Common myeloid progenitor, CD34-positive (primary cell): ENCODE measurements around the gene RCAN2.

Experiments
- CTCF ChIA-PET: fragments of 350-600 bp; sonication (Branson Sonifier 250); formaldehyde crosslinking; loops from one replicate; lab custom pipeline; 2021; ENCODE audit warnings: antibody characterized with exemption; lab: Charles Lee
- POLR2A ChIA-PET: fragments of 350-600 bp; sonication (Branson Sonifier 250); formaldehyde crosslinking; loops from one replicate; lab custom pipeline; 2021; ENCODE audit warnings: antibody characterized with exemption; lab: Charles Lee
- DNase-seq, 3 donors: peaks; one replicate each; pipeline versions ENCODE4 v3.0.0 to v3.0.0-alpha.2; 2013
- H3K27ac ChIP-seq, 2 experiments: 1 replicate in 1 of 2; 2 replicates in 1 of 2; pipeline ENCODE4 v1.7.0; 2013; ENCODE audit warnings: inconsistent platforms in 2 of 2, low read length in 2 of 2, mild to moderate bottlenecking in 2 of 2, low read depth in 1 of 2, moderate library complexity in 1 of 2; ENCODE audit not compliant: severe bottlenecking in 2 of 2, insufficient read depth in 1 of 2, poor library complexity in 1 of 2
- H3K27me3 ChIP-seq, 5 experiments: replicated peaks in 2 of 5; 1 replicate in 3 of 5; 2 replicates in 2 of 5; pipeline versions ENCODE4 v1.6.1 to v1.7.0; 2013; ENCODE audit warnings: low read length in 4 of 5, mild to moderate bottlenecking in 2 of 5, moderate library complexity in 2 of 5, inconsistent platforms in 1 of 5; ENCODE audit not compliant: insufficient read depth in 5 of 5, control insufficient read depth in 4 of 5
- H3K36me3 ChIP-seq, 4 experiments: 1 replicate in 2 of 4; 2 replicates in 2 of 4; pipeline versions ENCODE4 v1.6.1 to v1.7.0; 2013; ENCODE audit warnings: low read length in 3 of 4, control low read depth in 1 of 4, mild to moderate bottlenecking in 1 of 4; ENCODE audit not compliant: control insufficient read depth in 4 of 4, insufficient read depth in 4 of 4
- H3K4me1 ChIP-seq, 4 experiments: 1 replicate in 3 of 4; 2 replicates in 1 of 4; pipeline versions ENCODE4 v1.6.1 to v1.7.1; 2013; ENCODE audit warnings: low read length in 3 of 4, mild to moderate bottlenecking in 3 of 4, control low read depth in 1 of 4, inconsistent platforms in 1 of 4, moderate library complexity in 1 of 4; ENCODE audit not compliant: control insufficient read depth in 4 of 4, insufficient read depth in 4 of 4; ENCODE audit errors: control extremely low read depth in 1 of 4
- H3K4me3 ChIP-seq, 7 experiments: 1 replicate in 4 of 7; 2 replicates in 3 of 7; pipeline versions ENCODE4 v1.5.1 to v1.7.0; 2013; ENCODE audit warnings: mild to moderate bottlenecking in 7 of 7, low read length in 6 of 7, moderate library complexity in 6 of 7, inconsistent platforms in 2 of 7, low read depth in 2 of 7, control low read depth in 1 of 7; ENCODE audit not compliant: insufficient read depth in 4 of 7, control insufficient read depth in 1 of 7; ENCODE audit errors: extremely low read depth in 1 of 7
- H3K9me3 ChIP-seq, 5 experiments: 1 replicate in 4 of 5; 2 replicates in 1 of 5; pipeline versions ENCODE4 v1.6.1 to v1.7.1; 2013; ENCODE audit warnings: low read length in 4 of 5, mild to moderate bottlenecking in 2 of 5, inconsistent platforms in 1 of 5, low read depth in 1 of 5, moderate library complexity in 1 of 5; ENCODE audit not compliant: control insufficient read depth in 4 of 5, insufficient read depth in 2 of 5; ENCODE audit errors: control extremely low read depth in 1 of 5
- WGBS: methylation state at CpG from one replicate; pipeline ENCODE4 v1.1.5; 2013; ENCODE audit not compliant: insufficient coverage; 5-methylcytosine and 5-hydroxymethylcytosine counted together

RCAN2 gene

DNA sequence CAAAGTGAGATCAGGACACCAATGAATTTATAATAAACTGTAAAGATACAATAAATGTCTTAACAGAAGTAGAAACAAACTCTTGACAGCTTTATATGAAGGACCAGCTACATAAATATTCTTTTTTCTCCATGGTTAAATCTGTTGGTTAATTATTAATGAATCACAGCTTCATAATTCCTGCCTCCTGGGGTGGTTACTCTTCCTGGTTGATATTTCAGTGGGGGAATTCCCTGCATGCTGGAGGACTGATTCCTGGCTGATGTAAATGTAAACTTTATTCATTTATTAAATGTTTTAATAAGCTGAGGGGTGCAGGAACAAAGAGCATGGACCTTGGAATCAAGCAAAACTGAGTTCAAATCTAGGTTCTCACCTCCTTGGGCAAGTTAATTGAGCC lies 16.2 kb upstream of the RCAN2 start:
- Histone ChIP-seq H3K4me3 (no peak overlapping the region), H3K36me3 (no peaks in the 10 kb centered on the region), H3K27me3 (no peaks in the 10 kb centered on the region), H3K27ac (no peak overlapping the region), H3K9me3 (no peaks in the 10 kb centered on the region), H3K4me1 (no peaks in the 10 kb centered on the region)
- POLR2A ChIA-PET, result no interaction called here
- CTCF ChIA-PET, result no interaction called here
- DNase-seq, result no peak

DNA sequence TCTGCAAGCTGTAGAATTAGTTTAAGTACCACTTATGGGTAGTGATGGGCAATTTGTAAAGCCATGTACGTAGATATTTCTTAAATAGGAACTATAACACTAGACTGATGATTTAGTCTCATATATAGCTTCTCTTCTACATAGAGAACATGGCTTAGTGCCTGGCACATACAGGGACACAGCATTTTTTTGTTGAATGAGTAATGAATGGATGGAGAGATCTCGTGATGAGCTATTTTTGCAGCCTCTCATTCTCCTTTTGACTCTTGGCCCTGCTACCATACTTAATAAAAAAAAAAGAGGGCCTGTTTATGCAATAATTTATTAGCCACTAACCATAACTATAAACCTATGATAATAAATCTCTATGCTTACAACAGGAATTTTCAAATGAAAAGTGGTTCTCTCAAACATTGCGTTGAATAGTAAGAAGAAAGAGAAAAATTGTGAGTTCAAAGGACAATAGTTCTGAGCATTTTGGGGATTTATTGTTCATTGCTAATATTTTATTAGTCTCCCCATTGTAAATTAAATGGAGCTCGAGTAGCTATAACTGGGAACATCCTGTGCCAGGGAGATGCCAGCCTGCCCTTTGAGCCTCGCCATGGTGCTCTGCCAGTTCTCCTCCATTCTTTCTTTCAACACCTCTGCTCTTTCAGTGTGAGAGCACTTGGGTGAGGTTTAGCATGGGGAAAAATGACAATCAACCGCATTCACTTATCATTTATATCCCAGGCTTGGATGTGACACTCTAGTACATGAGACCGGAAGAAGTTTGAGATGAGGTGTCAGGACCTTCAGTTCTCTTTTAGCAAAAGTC lies 14.7 kb upstream of the RCAN2 start:
- ChIA-PET CTCF (no interaction called here), POLR2A (no interaction called here)
- 100% methylated on average over 3 of the region's 7 CpGs for WGBS
- Histone ChIP-seq H3K4me3 (no peak overlapping the region), H3K4me1 (no peaks in the 10 kb centered on the region), H3K9me3 (no peaks in the 10 kb centered on the region), H3K36me3 (no peaks in the 10 kb centered on the region), H3K27ac (no peak overlapping the region), H3K27me3 (no peaks in the 10 kb centered on the region)
- no peak for DNase-seq

- H3K36me3 ChIP-seq, result no peaks in the 10 kb centered on the region
- POLR2A ChIA-PET, result no interaction called here
- CTCF ChIA-PET, result no interaction called here
- H3K27ac ChIP-seq, result no peak overlapping the region
- H3K27me3 ChIP-seq, result no peaks in the 10 kb centered on the region
- no peak for DNase-seq
- no peak overlapping the region for H3K4me3 ChIP-seq
- no peaks in the 10 kb centered on the region for H3K4me1 ChIP-seq
- no peaks in the 10 kb centered on the region for H3K9me3 ChIP-seq
Observed at GRCh38 chr6:46504242-46504641, 13.0 kb upstream of the RCAN2 start.

DNA sequence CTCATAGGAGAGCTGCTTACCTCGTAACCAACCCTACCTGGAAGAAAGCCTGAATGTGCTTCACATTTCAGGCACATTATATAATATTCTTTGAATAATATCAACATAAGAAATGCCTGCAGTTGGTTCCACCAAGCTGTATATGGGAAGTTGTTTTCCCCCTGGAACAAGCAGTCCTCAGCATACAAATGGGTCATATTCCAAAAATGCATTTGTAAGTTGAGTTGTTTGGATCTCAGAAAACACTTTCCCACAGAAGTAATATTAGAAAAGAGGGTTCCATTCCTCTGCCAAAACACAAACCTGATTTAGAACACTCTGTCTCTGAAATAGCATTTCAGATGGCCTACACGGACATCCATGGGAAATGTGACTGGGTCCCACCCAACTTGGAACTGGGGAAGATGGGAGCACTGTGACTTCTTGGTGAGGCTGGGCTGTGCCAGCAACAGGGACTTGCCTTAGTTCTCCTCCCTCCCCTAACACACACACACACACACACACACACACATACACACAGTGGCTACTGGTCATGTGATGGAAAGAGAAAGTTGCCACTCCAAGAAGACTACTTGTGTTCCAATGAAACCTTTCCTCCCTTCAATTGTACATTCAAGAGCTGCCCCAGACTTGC lies 11.4 kb upstream of the RCAN2 start:
- Histone ChIP-seq H3K27ac (no peak overlapping the region), H3K9me3 (no peaks in the 10 kb centered on the region), H3K4me1 (no peaks in the 10 kb centered on the region), H3K27me3 (no peaks in the 10 kb centered on the region), H3K36me3 (no peaks in the 10 kb centered on the region), H3K4me3 (no peak overlapping the region)
- no CpG with 5 or more reads among the region's 2 CpGs for WGBS
- POLR2A ChIA-PET, result no interaction called here
- no peak for DNase-seq
- CTCF ChIA-PET, result interaction anchor here (1.2 to 2.3 kb wide), 2 partner anchors 9 to 52 kb away, joined by 3 to 9 read pairs; no protein-coding TSS in a partner anchor

DNA sequence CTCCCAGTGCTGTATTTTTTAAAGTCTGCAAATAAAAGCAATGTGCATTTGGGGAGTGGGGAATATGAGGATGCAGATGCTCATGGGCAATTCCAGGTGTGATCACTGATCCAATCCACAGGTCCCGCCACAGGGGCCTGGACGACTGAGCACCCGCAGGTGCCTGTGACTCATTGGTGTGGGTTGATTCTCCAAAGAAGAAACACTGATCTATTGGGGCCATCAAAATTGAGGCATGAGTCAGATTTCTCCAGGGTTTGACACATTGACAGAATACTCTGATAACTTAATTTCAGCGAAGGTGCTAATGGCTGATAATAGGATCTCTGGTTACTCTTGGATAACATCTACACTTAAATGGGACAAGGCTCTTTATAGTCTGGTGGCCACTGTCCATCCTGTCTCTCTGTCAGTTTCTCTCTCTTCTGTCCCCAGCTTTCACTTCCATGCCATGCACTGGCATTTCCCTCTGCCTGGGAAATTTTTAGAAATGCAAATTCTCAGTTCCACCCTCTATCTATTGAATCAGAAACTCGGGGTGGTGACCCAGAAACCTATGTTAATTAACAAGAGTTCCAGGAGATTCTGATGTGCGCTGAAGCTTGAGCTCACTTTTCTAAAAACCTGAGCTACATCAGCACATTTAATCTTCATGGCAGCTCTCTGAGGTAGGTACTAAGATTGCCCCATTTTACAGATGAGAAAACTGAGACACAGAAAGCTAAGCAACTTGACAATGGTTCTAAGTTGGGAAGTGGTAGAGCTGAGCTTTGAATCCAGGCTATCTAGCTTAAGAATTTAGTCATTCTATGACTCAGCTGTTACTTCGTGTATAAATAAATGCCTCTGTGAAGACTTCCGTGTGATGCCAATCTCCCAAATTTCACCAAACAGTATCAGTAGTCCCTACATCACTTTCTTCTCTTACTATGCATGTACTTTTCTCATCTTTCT lies 10.2 kb upstream of the RCAN2 start:
- Histone ChIP-seq H3K36me3 (no peaks in the 10 kb centered on the region), H3K4me1 (no peaks in the 10 kb centered on the region), H3K27me3 (no peaks in the 10 kb centered on the region), H3K27ac (no peak overlapping the region), H3K9me3 (no peaks in the 10 kb centered on the region), H3K4me3 (no peak overlapping the region)
- 97% methylated on average over 6 of the region's 8 CpGs for WGBS
- ChIA-PET POLR2A (no interaction called here), CTCF (interaction anchor here (1.1 to 2.3 kb wide), 2 partner anchors 8 to 9 kb away, joined by 3 to 9 read pairs; no protein-coding TSS in a partner anchor)
- DNase-seq, result no peak

DNA sequence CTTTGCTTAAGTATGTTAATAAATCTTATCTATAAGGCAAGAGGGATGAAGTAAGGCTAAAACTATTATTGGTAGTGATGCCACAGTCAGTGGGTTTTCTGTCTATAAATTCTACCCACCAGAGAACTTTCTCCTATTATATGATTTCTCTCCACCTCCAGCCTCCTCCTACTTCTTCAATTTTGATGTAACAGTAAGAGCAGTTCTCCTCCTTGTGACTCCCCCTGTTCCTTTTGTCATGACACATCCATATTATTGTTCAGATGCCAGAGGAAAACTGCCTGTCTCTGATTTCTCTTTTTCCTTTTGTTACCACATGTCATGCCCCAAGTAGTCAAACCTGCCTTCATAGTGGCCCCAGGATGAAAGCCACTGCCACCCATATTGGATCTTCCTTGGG lies 9.1 kb upstream of the RCAN2 start:
- Histone ChIP-seq H3K27me3 (no peaks in the 10 kb centered on the region), H3K4me1 (no peaks in the 10 kb centered on the region), H3K4me3 (no peak overlapping the region), H3K27ac (no peak overlapping the region), H3K9me3 (no peaks in the 10 kb centered on the region), H3K36me3 (no peaks in the 10 kb centered on the region)
- CTCF ChIA-PET, result interaction anchor here (1.1 kb wide), 1 partner anchor 9 kb away, joined by 3 read pairs; the partner anchor contains the start of gene RCAN2
- no peak for DNase-seq
- POLR2A ChIA-PET, result no interaction called here
